K562 (cell line): Measurements from ENCODE around the gene TMSB4X. TPM values are rescaled to one million over a fixed set of nuclear protein-coding genes. Genes with fewer than 3 reads are reported as not detected.

ENCODE experiments used
- ATAC-seq: fragments of 200-7000 bp; cut with Tn5 transposase; 3 replicates; pipeline ENCODE4 v1.9.1; 2020; ENCODE audit warnings: moderate library complexity
- BruUV-seq: library from RNA; stranded (reverse); fragments of 400-500 nt; replicated peaks from 2 replicates; lab custom pipeline; 2021; lab: Mats Ljungman, UMichigan
- CTCF ChIA-PET: fragments of 300-600 bp; formaldehyde crosslinking; extraction: SDS; loops from one replicate; lab custom pipeline; 2021; ENCODE audit warnings: low intra/inter-chr PET ratio; lab: Yijun Ruan, JAX
- POLR2A ChIA-PET: fragments of 300-600, 350-650 bp; sonication (Branson Sonifier 250); formaldehyde crosslinking; extraction: SDS; loops from one replicate; lab custom pipeline; 2021; ENCODE audit warnings: antibody characterized with exemption, inconsistent platforms; lab: Yijun Ruan, JAX
- DNase-seq, 4 experiments: peaks; one replicate each; pipeline versions ENCODE4 v3.0.0 to v3.0.0-alpha.2; 2011 to 2018; ENCODE audit warnings: low spot score in 3 of 4, mixed read lengths in 3 of 4; ENCODE audit errors: extremely low read depth in 1 of 4
- FAIRE-seq: peaks from 2 replicates; lab custom pipeline; 2011; peaks lifted over from hg19 to GRCh38; lab: Jason Lieb, UNC
- H2AFZ ChIP-seq: 2 replicates; pipeline ENCODE4 v1.6.0; 2011; ENCODE audit warnings: low read depth, low read length, control low read depth, inconsistent platforms
- H3K27ac ChIP-seq: fragments of 200-600 bp; 3 replicates; pipeline ENCODE4 v1.8.0; 2011; ENCODE audit warnings: low read depth, mild to moderate bottlenecking, control low read depth, inconsistent platforms, low read length, moderate library complexity, mixed read lengths; ENCODE audit errors: extremely low read depth
- H3K27me3 ChIP-seq, 2 experiments: fragments of 300-600 bp in 1 of 2; 2 replicates in 1 of 2; 3 replicates in 1 of 2; pipeline versions ENCODE4 v1.6.0 to v1.8.0; 2011; ENCODE audit warnings: inconsistent platforms in 2 of 2, low read length in 2 of 2, mild to moderate bottlenecking in 1 of 2, mixed read lengths in 1 of 2, moderate library complexity in 1 of 2; ENCODE audit not compliant: control insufficient read depth in 2 of 2, insufficient read depth in 2 of 2
- H3K36me3 ChIP-seq: fragments of 300-600 bp; 3 replicates; pipeline ENCODE4 v1.8.0; 2011; ENCODE audit warnings: mild to moderate bottlenecking, low read length, inconsistent platforms; ENCODE audit not compliant: control insufficient read depth, insufficient read depth
- H3K4me1 ChIP-seq, 2 experiments: fragments of 200-600 bp in 1 of 2; replicated peaks in 1 of 2; 2 replicates in 1 of 2; 3 replicates in 1 of 2; pipeline versions ENCODE4 v1.5.1 to v1.8.0; 2011; ENCODE audit warnings: inconsistent platforms in 2 of 2, low read length in 2 of 2, mild to moderate bottlenecking in 1 of 2, mixed read lengths in 1 of 2, moderate library complexity in 1 of 2; ENCODE audit not compliant: control insufficient read depth in 2 of 2, insufficient read depth in 2 of 2
- H3K4me2 ChIP-seq: 2 replicates; pipeline ENCODE4 v1.6.1; 2011; ENCODE audit warnings: low read length, control low read depth, inconsistent platforms, mixed read lengths; ENCODE audit not compliant: insufficient read depth
- H3K4me3 ChIP-seq: fragments of 200-600 bp; sonication (generic), shearing (Covaris generic); 2 replicates; pipeline ENCODE4 v1.5.1; 2016; ENCODE audit warnings: control low read depth, inconsistent platforms
- H3K79me2 ChIP-seq: fragments of 200-600 bp; 3 replicates; pipeline ENCODE4 v1.8.0; 2011; ENCODE audit warnings: low read length, inconsistent platforms; ENCODE audit not compliant: control insufficient read depth, insufficient read depth
- H3K9ac ChIP-seq, 2 experiments: 2 replicates each; pipeline versions ENCODE4 v1.6.0 to v1.6.1; 2011; ENCODE audit warnings: low read depth in 2 of 2, low read length in 2 of 2, control low read depth in 1 of 2, inconsistent platforms in 1 of 2, mild to moderate bottlenecking in 1 of 2, mixed read lengths in 1 of 2; ENCODE audit not compliant: insufficient read depth in 1 of 2
- H3K9me1 ChIP-seq: one replicate; pipeline ENCODE4 v1.6.0; 2011; ENCODE audit warnings: inconsistent platforms, mild to moderate bottlenecking, low read length, moderate library complexity; ENCODE audit not compliant: control insufficient read depth, insufficient read depth
- H3K9me3 ChIP-seq: replicated peaks from 2 replicates; pipeline ENCODE4 v1.5.1; 2011; ENCODE audit warnings: low read depth, low read length, inconsistent platforms; ENCODE audit not compliant: control insufficient read depth, insufficient read depth
- H4K20me1 ChIP-seq: replicated peaks from 2 replicates; pipeline ENCODE4 v1.6.1; 2011; ENCODE audit warnings: low read length, inconsistent platforms, mixed read lengths; ENCODE audit not compliant: control insufficient read depth, insufficient read depth
- ASH1L ChIP-seq: fragments of 450-650 bp; IDR thresholded peaks from 2 replicates; pipeline ENCODE4 v1.6.1; 2018; ENCODE audit warnings: borderline replicate concordance, mild to moderate bottlenecking, low read depth; ENCODE audit not compliant: partially characterized antibody
- BRCA1 ChIP-seq, 2 experiments: fragments of 450-650 bp in 1 of 2; sonication (generic) in 1 of 2; formaldehyde crosslinking in 1 of 2; IDR thresholded peaks; 2 replicates each; pipeline versions ENCODE4 v1.5.0 to v1.6.1; 2017 to 2020; ENCODE audit warnings: mild to moderate bottlenecking in 1 of 2, missing genetic modification reagents in 1 of 2
- COPS2 ChIP-seq: fragments of 450-650 bp; conservative IDR thresholded peaks from 2 replicates; pipeline ENCODE4 v1.6.1; 2016; ENCODE audit warnings: mild to moderate bottlenecking, moderate library complexity
- CREBBP ChIP-seq: IDR thresholded peaks from one replicate; pipeline ENCODE4 v1.6.1; 2012; ENCODE audit warnings: low read depth, mild to moderate bottlenecking, control low read depth, inconsistent platforms, low read length
- DNMT1 ChIP-seq: fragments of 450-650 bp; IDR thresholded peaks from 2 replicates; pipeline ENCODE4 v1.6.1; 2016; ENCODE audit warnings: antibody characterized with exemption, mild to moderate bottlenecking
- FOXJ3 ChIP-seq: sonication (generic); formaldehyde crosslinking; IDR thresholded peaks from 2 replicates; pipeline ENCODE4 v1.4.0; 2020; ENCODE audit warnings: mild to moderate bottlenecking, missing genetic modification reagents
- HLTF ChIP-seq: fragments of 450-650 bp; IDR thresholded peaks from 2 replicates; pipeline ENCODE4 v1.6.1; 2016
- HMG20B ChIP-seq: fragments of 250-450 bp; sonication (Bioruptor Pico); IDR thresholded peaks from 2 replicates; pipeline ENCODE4 v1.5.0; 2021; ENCODE audit warnings: mild to moderate bottlenecking
- HNRNPH1 ChIP-seq: fragments of 200-400 bp; formaldehyde crosslinking; optimal IDR thresholded peaks from 2 replicates; pipeline ENCODE3; 2017; ENCODE audit warnings: low read depth, mild to moderate bottlenecking, low read length, moderate library complexity
- JUN ChIP-seq, 2 experiments: sonication (generic) in 1 of 2; formaldehyde crosslinking in 1 of 2; IDR thresholded peaks; 2 replicates each; pipeline versions ENCODE4 v1.6.1 to v1.8.0; 2012 to 2022; ENCODE audit warnings: borderline replicate concordance in 2 of 2, mild to moderate bottlenecking in 2 of 2, improper control_type of control experiment in 1 of 2, low read depth in 1 of 2, low read length in 1 of 2, missing genetic modification reagents in 1 of 2
- JUNB ChIP-seq: fragments of 450-650 bp; formaldehyde crosslinking; conservative IDR thresholded peaks from 2 replicates; pipeline ENCODE4 v1.4.0; 2020; ENCODE audit warnings: mild to moderate bottlenecking
- MBD2 ChIP-seq: sonication (generic); IDR thresholded peaks from 2 replicates; pipeline ENCODE4 v1.6.1; 2016; ENCODE audit warnings: low read depth, borderline replicate concordance
- NCOA6 ChIP-seq: fragments of 450-650 bp; IDR thresholded peaks from 2 replicates; pipeline ENCODE4 v1.6.1; 2017; ENCODE audit warnings: mild to moderate bottlenecking
- NFIC ChIP-seq: fragments of 450-650 bp; IDR thresholded peaks from 2 replicates; pipeline ENCODE4 v1.6.1; 2017; ENCODE audit warnings: mild to moderate bottlenecking, inconsistent platforms
- POLR2A ChIP-seq: fragments of 450-650 bp; conservative IDR thresholded peaks from 2 replicates; pipeline ENCODE4 v1.6.1; 2016
- SAFB ChIP-seq: fragments of 200-400 bp; formaldehyde crosslinking; IDR thresholded peaks from 2 replicates; pipeline ENCODE4 v1.6.1; 2017; ENCODE audit warnings: low read depth, low read length, borderline replicate concordance
- TCF7 ChIP-seq: sonication (generic); IDR thresholded peaks from 2 replicates; pipeline ENCODE4 v1.6.1; 2016; ENCODE audit warnings: antibody characterized with exemption, borderline replicate concordance
- ZNF133 ChIP-seq: fragments of 250-450 bp; sonication (Bioruptor Pico); IDR thresholded peaks from 2 replicates; pipeline ENCODE4 v1.4.0; 2020; ENCODE audit warnings: mild to moderate bottlenecking
- WGBS: fragments of 100-300 bp; shearing (Covaris generic); methylation state at CpG from one replicate; pipeline ENCODE4 v1.1.6; 2016; ENCODE audit warnings: low coverage, mixed read lengths; ENCODE audit not compliant: insufficient coverage; ENCODE audit errors: missing lambda C conversion rate; 5-methylcytosine and 5-hydroxymethylcytosine counted together
- in situ Hi-C: fragments of 300-500 bp; cut with MboI; formaldehyde crosslinking; loops from 4 replicates; pipeline ENCODE4 v1.15.0; 2018; ENCODE audit warnings: inconsistent platforms, mixed read lengths
- intact Hi-C: fragments of 100-400 bp; cut with micrococcal nuclease; formaldehyde crosslinking; loops from 2 replicates; pipeline ENCODE4 v1.14.2; 2022
- polyA plus RNA-seq, 8 experiments: library from polyadenylated mRNA; depleted of rRNA in 4 of 8; stranded (reverse) in 5 of 8; unstranded in 3 of 8; fragments of >200 nt; fragmentation: Nextera tagmentation in 2 of 8; fragmentation: Illumina TruSeq in 1 of 8; extraction: Ambion mirVana in 2 of 8; extraction: Trizol in 1 of 8; gene quantifications; 2 replicates each; pipeline versions ENCODE4 v1.2.1 to v1.2.3, GENCODE V29; 2011 to 2014; ENCODE audit warnings: inconsistent platforms in 1 of 8, missing spikeins in 1 of 8
- total RNA-seq, 7 experiments: library from RNA; depleted of rRNA in 6 of 7; stranded (reverse); fragments of >200 nt in 6 of 7; fragmentation: Illumina TruSeq in 2 of 7; extraction: Trizol in 2 of 7; gene quantifications; 2 replicates each; pipeline versions ENCODE4 v1.2.1 to v1.2.3, GENCODE V29; 2011 to 2021; ENCODE audit warnings: low replicate concordance in 1 of 7
- TF ChIP-seq, protein P1 (sequence below): fragments of 450-650 bp; IDR thresholded peaks from 2 replicates; pipeline ENCODE4 v1.6.1; 2018; ENCODE audit warnings: mild to moderate bottlenecking, low read depth; ENCODE audit not compliant: partially characterized antibody
- TF ChIP-seq, protein P2 (sequence below): sonication (generic); formaldehyde crosslinking; IDR thresholded peaks from 2 replicates; pipeline ENCODE4 v1.9.0; 2022; ENCODE audit warnings: mild to moderate bottlenecking, missing genetic modification reagents

TMSB4X gene
- total and polyA plus RNA-seq, 9 of the 15 experiments (the other 6 are each of a cell fraction or from before 2014, with no cell fraction given) = 1,035 to 2,035 (median 1,529) TPM

DNA sequence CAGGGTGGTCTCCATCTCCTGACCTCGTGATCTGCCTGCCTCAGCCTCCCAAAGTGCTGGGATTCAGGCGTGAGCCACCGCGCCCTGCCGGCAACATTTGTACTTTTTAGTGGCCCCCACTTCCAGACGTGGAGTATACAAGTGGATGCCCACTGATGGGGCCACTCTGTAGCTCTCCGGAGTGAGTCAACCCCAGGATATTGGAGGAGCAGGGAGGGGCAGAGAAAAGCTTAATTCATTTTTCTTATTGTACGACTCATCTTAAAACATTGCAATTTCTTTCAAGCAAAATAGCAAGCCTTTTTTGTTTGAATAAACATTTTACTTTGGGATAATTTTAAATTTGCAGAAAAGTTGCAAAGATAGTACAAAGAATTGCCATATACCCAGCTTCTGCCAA, 34.9 kb downstream of the TMSB4X start:
- WGBS = 73% methylated on average over 6 of the region's 8 CpGs
- ChIA-PET POLR2A (interaction anchor here (1.0 kb wide), 1 partner anchor 16 kb away, joined by 3 read pairs; no protein-coding TSS in a partner anchor), CTCF (no interaction called here)
- no TSS peak for BruUV-seq
- H3K4me2 ChIP-seq = no peak overlapping the region
- H3K27me3 ChIP-seq = no peaks in the 10 kb centered on the region
- no peak for FAIRE-seq
- H3K9me1 ChIP-seq = no peaks in the 10 kb centered on the region
- intact Hi-C loops = no loop called here
- H3K36me3 ChIP-seq = no peaks in the 10 kb centered on the region
- no peaks in the 10 kb centered on the region for H3K9me3 ChIP-seq
- H2AFZ ChIP-seq = no peak overlapping the region
- no peak overlapping the region for H3K4me3 ChIP-seq
- no peak overlapping the region for H3K9ac ChIP-seq
- H3K27ac ChIP-seq = no peak overlapping the region
- DNase-seq = no peak
- no peaks in the 10 kb centered on the region for H3K79me2 ChIP-seq
- H4K20me1 ChIP-seq = no peaks in the 10 kb centered on the region
- TF ChIP-seq CREBBP (no peak), JUNB (CRISPR knock-in tag) (no peak), JUN (IDR thresholded peaks at IDR 0.05; ENCODE audit: borderline replicate concordance, low read depth, low read length) (no peak), JUN (CRISPR knock-in tag; IDR thresholded peaks at IDR 0.05; ENCODE audit: borderline replicate concordance) (no peak), ZNF133 (CRISPR knock-in tag) (no peak), BRCA1 (IDR thresholded peaks at IDR 0.05) (no peak), BRCA1 (CRISPR knock-in tag; IDR thresholded peaks at IDR 0.05) (no peak), SAFB (no peak), POLR2A (no peak), MBD2 (no peak), NCOA6 (no peak), HNRNPH1 (no peak), HMG20B (CRISPR knock-in tag) (no peak), HLTF (no peak), TCF7 (no peak), FOXJ3 (no peak), NFIC (no peak), ASH1L (no peak), COPS2 (no peak), DNMT1 (no peak)
- TF ChIP-seq, protein P1, sequence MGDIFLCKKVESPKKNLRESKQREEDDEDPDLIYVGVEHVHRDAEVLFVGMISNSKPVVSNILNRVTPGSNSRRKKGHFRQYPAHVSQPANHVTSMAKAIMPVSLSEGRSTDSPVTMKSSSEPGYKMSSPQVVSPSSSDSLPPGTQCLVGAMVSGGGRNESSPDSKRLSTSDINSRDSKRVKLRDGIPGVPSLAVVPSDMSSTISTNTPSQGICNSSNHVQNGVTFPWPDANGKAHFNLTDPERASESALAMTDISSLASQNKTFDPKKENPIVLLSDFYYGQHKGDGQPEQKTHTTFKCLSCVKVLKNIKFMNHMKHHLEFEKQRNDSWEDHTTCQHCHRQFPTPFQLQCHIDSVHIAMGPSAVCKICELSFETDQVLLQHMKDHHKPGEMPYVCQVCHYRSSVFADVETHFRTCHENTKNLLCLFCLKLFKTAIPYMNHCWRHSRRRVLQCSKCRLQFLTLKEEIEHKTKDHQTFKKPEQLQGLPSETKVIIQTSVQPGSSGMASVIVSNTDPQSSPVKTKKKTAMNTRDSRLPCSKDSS = no peak
- TF ChIP-seq, protein P2, sequence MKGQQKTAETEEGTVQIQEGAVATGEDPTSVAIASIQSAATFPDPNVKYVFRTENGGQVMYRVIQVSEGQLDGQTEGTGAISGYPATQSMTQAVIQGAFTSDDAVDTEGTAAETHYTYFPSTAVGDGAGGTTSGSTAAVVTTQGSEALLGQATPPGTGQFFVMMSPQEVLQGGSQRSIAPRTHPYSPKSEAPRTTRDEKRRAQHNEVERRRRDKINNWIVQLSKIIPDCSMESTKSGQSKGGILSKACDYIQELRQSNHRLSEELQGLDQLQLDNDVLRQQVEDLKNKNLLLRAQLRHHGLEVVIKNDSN (CRISPR knock-in tag) = no peak
- in situ Hi-C loops = no loop called here
- no peak for ATAC-seq
- peaks cover 0 to 16% of the 10 kb centered on the region in 2 experiments; a peak in 3 of 5 replicates for H3K4me1 ChIP-seq
